ENCODE results near the gene NMNAT2. TPM values are rescaled to one million over a fixed set of nuclear protein-coding genes. Genes with fewer than 3 reads are reported as not detected.

Gene NMNAT2
- total and polyA plus RNA-seq, 10 of the 15 experiments (the other 5 are each of a cell fraction or from before 2014, with no cell fraction given) = 0.02 to 2.0 (median 0.60) TPM

DNA sequence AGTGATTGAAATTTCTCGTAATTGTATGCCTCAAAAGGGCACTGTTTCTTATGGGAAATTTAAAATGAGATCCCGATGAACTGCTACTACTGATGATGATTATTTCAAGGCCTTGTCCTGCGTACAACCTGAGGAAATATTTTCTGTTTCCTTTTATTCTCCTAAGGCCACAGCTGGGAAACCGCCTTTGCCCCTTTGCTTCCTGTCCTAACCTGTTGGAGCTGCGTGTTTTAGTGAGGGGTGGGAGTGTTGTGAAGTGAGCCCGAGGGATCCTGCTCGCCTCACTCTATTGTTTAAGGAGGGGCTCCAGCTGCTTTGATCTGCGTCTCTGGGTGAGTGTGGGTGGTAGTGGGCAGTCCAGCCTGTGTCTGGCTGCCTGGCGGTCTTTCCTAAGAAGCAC is 217.7 kb downstream of the NMNAT2 start (continued):
- TF ChIP-seq, protein P1, sequence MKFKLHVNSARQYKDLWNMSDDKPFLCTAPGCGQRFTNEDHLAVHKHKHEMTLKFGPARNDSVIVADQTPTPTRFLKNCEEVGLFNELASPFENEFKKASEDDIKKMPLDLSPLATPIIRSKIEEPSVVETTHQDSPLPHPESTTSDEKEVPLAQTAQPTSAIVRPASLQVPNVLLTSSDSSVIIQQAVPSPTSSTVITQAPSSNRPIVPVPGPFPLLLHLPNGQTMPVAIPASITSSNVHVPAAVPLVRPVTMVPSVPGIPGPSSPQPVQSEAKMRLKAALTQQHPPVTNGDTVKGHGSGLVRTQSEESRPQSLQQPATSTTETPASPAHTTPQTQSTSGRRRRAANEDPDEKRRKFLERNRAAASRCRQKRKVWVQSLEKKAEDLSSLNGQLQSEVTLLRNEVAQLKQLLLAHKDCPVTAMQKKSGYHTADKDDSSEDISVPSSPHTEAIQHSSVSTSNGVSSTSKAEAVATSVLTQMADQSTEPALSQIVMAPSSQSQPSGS (IDR thresholded peaks at IDR 0.05; ENCODE audit: low read length) = no peak
- TF ChIP-seq MYC (IDR thresholded peaks at IDR 0.05; ENCODE audit: insufficient read depth, insufficient read length, insufficient replicate concordance, low read length, severe bottlenecking) (no peak), RB1 (IDR thresholded peaks at IDR 0.05; ENCODE audit: borderline replicate concordance) (no peak), IRF4 (IDR thresholded peaks at IDR 0.05; ENCODE audit: low read depth, low read length) (no peak), HCFC1 (IDR thresholded peaks at IDR 0.05; ENCODE audit: low read length) (no peak), RBBP5 (conservative IDR thresholded peaks at IDR 0.05) (no peak), NRF1 (conservative IDR thresholded peaks at IDR 0.05; ENCODE audit: low read depth, low read length) (no peak)
- TF ChIP-seq, protein P2, sequence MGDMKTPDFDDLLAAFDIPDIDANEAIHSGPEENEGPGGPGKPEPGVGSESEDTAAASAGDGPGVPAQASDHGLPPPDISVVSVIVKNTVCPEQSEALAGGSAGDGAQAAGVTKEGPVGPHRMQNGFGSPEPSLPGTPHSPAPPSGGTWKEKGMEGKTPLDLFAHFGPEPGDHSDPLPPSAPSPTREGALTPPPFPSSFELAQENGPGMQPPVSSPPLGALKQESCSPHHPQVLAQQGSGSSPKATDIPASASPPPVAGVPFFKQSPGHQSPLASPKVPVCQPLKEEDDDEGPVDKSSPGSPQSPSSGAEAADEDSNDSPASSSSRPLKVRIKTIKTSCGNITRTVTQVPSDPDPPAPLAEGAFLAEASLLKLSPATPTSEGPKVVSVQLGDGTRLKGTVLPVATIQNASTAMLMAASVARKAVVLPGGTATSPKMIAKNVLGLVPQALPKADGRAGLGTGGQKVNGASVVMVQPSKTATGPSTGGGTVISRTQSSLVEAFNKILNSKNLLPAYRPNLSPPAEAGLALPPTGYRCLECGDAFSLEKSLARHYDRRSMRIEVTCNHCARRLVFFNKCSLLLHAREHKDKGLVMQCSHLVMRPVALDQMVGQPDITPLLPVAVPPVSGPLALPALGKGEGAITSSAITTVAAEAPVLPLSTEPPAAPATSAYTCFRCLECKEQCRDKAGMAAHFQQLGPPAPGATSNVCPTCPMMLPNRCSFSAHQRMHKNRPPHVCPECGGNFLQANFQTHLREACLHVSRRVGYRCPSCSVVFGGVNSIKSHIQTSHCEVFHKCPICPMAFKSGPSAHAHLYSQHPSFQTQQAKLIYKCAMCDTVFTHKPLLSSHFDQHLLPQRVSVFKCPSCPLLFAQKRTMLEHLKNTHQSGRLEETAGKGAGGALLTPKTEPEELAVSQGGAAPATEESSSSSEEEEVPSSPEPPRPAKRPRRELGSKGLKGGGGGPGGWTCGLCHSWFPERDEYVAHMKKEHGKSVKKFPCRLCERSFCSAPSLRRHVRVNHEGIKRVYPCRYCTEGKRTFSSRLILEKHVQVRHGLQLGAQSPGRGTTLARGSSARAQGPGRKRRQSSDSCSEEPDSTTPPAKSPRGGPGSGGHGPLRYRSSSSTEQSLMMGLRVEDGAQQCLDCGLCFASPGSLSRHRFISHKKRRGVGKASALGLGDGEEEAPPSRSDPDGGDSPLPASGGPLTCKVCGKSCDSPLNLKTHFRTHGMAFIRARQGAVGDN (IDR thresholded peaks at IDR 0.05) = no peak

DNA sequence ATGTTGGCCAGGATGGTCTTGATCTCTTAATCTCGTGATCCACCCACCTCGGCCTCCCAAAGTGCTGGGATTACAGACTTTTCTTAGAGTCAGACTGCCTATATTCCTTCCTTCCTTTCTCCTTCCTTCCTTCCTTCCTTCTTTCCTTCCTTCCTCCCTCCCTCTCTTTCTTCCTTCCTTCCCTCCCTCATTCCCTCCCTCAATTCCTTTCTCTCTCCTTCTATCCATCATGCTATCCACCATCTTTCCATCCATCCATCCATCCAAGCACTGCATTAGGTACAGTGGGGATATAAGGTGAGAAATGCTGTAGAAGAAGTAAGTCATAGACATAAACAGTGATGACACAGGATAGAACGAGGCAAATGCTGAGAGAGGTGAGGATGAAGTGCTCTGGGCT is 218.9 kb downstream of the NMNAT2 start:
- no peaks in the 10 kb centered on the region for H3K9me3 ChIP-seq (replicated peaks; ENCODE audit: control insufficient read depth, insufficient read depth, low read length)
- ChIA-PET CTCF (no interaction called here), RAD21 (ENCODE audit: unreplicated experiment) (no interaction called here), SMC1A (ENCODE audit: uncharacterized antibody, unreplicated experiment) (no interaction called here), POLR2A (no interaction called here)
- no peak overlapping the region for H3K27ac ChIP-seq (ENCODE audit: control insufficient read depth, insufficient read depth)
- WGBS (ENCODE audit: insufficient coverage, insufficient replicate concordance, low lambda C conversion rate, missing lambda C conversion rate) = 3% methylated on average over 3 of the region's 3 CpGs
- H3K4me1 ChIP-seq (ENCODE audit: control insufficient read depth, insufficient read depth, low read length) = peaks cover 12% of the 10 kb centered on the region
- ATAC-seq = no peak
- no peaks in the 10 kb centered on the region for H3K27me3 ChIP-seq (replicated peaks in 1 of 2; ENCODE audit: control insufficient read depth in 2 of 2, insufficient read depth in 2 of 2, low read length in 1 of 2)
- in situ Hi-C loops (cut with MboI) (no loop called here), intact Hi-C loops (cut with micrococcal nuclease; ENCODE audit: unreplicated experiment) (no loop called here)
- no TSS peak for BruUV-seq (replicated peaks)
- H3K4me2 ChIP-seq (ENCODE audit: control insufficient read depth, insufficient read depth) = no peak overlapping the region
- H3K79me2 ChIP-seq (ENCODE audit: control insufficient read depth, insufficient read depth, low read length) = no peaks in the 10 kb centered on the region
- DNase-seq (ENCODE audit: low read depth, low spot score) = no peak
- no peak overlapping the region for H2AFZ ChIP-seq (ENCODE audit: control insufficient read depth, low read depth, low read length)
- no peak overlapping the region for H3K4me3 ChIP-seq
- H3K36me3 ChIP-seq (ENCODE audit: control insufficient read depth in 2 of 2, insufficient read depth in 2 of 2, low read length in 1 of 2) = no peaks in the 10 kb centered on the region
- no peak for FAIRE-seq
- no peaks in the 10 kb centered on the region for H4K20me1 ChIP-seq (ENCODE audit: control insufficient read depth, insufficient read depth)
- no peak overlapping the region for H3K9ac ChIP-seq (ENCODE audit: control insufficient read depth, insufficient read depth, low read length)
- TF ChIP-seq, protein P3, sequence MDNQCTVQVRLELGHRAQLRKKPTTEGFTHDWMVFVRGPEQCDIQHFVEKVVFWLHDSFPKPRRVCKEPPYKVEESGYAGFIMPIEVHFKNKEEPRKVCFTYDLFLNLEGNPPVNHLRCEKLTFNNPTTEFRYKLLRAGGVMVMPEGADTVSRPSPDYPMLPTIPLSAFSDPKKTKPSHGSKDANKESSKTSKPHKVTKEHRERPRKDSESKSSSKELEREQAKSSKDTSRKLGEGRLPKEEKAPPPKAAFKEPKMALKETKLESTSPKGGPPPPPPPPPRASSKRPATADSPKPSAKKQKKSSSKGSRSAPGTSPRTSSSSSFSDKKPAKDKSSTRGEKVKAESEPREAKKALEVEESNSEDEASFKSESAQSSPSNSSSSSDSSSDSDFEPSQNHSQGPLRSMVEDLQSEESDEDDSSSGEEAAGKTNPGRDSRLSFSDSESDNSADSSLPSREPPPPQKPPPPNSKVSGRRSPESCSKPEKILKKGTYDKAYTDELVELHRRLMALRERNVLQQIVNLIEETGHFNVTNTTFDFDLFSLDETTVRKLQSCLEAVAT (IDR thresholded peaks at IDR 0.05) = no peak
- TF ChIP-seq, protein P1 (IDR thresholded peaks at IDR 0.05; ENCODE audit: low read length) = no peak
- TF ChIP-seq JUND (IDR thresholded peaks at IDR 0.05; ENCODE audit: low read depth, low read length) = no peak
- TF ChIP-seq, protein P4, sequence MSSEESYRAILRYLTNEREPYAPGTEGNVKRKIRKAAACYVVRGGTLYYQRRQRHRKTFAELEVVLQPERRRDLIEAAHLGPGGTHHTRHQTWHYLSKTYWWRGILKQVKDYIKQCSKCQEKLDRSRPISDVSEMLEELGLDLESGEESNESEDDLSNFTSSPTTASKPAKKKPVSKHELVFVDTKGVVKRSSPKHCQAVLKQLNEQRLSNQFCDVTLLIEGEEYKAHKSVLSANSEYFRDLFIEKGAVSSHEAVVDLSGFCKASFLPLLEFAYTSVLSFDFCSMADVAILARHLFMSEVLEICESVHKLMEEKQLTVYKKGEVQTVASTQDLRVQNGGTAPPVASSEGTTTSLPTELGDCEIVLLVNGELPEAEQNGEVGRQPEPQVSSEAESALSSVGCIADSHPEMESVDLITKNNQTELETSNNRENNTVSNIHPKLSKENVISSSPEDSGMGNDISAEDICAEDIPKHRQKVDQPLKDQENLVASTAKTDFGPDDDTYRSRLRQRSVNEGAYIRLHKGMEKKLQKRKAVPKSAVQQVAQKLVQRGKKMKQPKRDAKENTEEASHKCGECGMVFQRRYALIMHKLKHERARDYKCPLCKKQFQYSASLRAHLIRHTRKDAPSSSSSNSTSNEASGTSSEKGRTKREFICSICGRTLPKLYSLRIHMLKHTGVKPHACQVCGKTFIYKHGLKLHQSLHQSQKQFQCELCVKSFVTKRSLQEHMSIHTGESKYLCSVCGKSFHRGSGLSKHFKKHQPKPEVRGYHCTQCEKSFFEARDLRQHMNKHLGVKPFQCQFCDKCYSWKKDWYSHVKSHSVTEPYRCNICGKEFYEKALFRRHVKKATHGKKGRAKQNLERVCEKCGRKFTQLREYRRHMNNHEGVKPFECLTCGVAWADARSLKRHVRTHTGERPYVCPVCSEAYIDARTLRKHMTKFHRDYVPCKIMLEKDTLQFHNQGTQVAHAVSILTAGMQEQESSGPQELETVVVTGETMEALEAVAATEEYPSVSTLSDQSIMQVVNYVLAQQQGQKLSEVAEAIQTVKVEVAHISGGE (CRISPR knock-in tag; IDR thresholded peaks at IDR 0.05) = no peak

All from GM12878 (cell line).